Measurements from ENCODE around the gene GRM4.

GRCh38 chr6:34022250-34022872, 123.5 kb downstream of the GRM4 start:
- TF ChIP-seq CTCF (IDR thresholded peaks at IDR 0.05; ENCODE audit: low read depth, low read length, missing input control) (no peak), GABPA (IDR thresholded peaks at IDR 0.05 in 1 of 2, conservative IDR thresholded peaks at IDR 0.05 in 1 of 2) (no peak), YY1 (IDR thresholded peaks at IDR 0.05) (no peak), SP1 (IDR thresholded peaks at IDR 0.05) (no peak), REST (IDR thresholded peaks at IDR 0.05) (no peak)
